Gastrocnemius medialis (tissue), 4 donors: ENCODE data around the gene OGA.

Source experiments
- CTCF ChIP-seq, 5 experiments: fragments of 450-650 bp in 3 of 5; fragments of 200-600 bp in 2 of 5; sonication (generic) in 2 of 5; IDR thresholded peaks in 4 of 5; conservative IDR thresholded peaks in 1 of 5; 1 replicate in 4 of 5; 2 replicates in 1 of 5; pipeline ENCODE4 v1.5.1; 2016 to 2019; ENCODE audit warnings: antibody characterized with exemption in 5 of 5, mild to moderate bottlenecking in 3 of 5, moderate library complexity in 3 of 5
- POLR2A ChIP-seq, 2 donors: fragments of 450-650 bp; IDR thresholded peaks; one replicate each; pipeline ENCODE4 v1.6.1; 2017; ENCODE audit warnings: antibody characterized with exemption in 2 of 2, mild to moderate bottlenecking in 2 of 2, moderate library complexity in 2 of 2

- TF ChIP-seq CTCF (IDR thresholded peaks at IDR 0.05 in 4 of 5, conservative IDR thresholded peaks at IDR 0.05 in 1 of 5) = no peak
- no peak for TF ChIP-seq POLR2A (IDR thresholded peaks at IDR 0.05)
Observed at GRCh38 chr10:101759309-101760247, 58.7 kb downstream of the OGA start.
